ENCODE measurements around the gene C1QTNF6. TPM values are rescaled to one million over a fixed set of nuclear protein-coding genes. Genes with fewer than 3 reads are reported as not detected.

Gene C1QTNF6
- total and polyA plus RNA-seq, 2 donors: 6.9 to 11.6 TPM

DNA sequence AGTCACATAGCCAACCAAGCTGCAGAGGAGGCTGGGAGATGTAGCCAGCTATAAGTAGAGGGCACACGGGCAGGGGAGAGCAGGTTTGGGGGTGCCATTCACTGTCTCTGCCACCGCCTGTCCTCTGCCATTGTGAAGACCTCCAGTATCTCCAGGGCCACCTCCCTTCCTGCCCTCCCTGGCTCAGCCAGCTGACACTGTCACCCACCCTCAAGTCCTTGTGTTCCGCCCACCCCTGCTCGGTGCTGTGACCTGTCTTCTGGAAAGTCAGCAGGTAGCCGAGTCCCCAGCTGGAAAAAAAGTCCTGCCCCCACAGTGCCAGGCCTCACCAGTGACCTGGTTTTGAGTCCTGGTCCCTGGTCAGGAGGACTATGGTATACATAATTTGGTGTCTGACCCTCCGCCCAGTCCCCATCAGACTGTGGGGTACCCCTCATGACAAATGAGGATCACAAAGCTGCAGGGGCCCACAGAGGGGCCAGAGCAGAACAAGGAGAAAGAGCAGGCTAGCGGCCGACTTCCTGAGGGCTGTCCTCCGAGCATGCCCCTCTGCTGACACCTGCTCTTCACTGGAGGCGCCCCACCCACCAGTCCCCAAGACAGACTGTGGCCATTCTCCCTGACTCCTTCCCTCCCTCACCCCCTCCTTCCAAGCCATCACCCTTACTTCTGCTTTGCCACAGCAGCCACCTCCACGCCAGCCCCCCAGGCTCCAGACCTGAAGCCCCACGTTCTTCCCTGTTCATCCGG lies 31.2 kb downstream of the C1QTNF6 start:
- no peak overlapping the region for H3K4me3 ChIP-seq (ENCODE audit: low read depth, low read length)
- WGBS: 74% methylated on average over 13 of the region's 13 CpGs
- no peak overlapping the region for H3K27ac ChIP-seq (ENCODE audit: low read depth)
- no peak for DNase-seq (ENCODE audit: extremely low spot score)
- H3K36me3 ChIP-seq (ENCODE audit: insufficient read depth): no peaks in the 10 kb centered on the region
- H3K4me1 ChIP-seq (ENCODE audit: insufficient read depth): no peaks in the 10 kb centered on the region

DNA sequence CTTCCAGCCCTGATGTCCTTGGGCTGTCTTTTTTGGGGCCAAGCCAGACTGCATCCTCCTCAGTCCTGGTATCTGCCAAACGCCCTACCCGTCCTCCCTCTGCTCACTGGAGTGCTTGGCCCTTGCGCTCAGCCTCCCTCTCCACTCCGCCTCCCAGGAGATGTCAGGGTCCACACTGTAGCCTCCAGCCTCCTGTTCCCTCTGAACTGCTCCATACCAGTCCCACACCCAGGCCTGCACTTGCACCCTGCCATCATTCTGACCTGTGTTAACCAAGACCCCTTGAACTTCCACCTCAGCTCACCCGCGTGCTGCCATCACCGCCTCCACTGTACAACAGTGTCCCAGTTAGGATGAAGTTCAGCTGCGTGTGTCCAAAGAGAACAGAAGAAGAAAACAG lies 32.1 kb downstream of the C1QTNF6 start:
- Histone ChIP-seq H3K36me3 (ENCODE audit: insufficient read depth) (no peaks in the 10 kb centered on the region), H3K4me1 (ENCODE audit: insufficient read depth) (no peaks in the 10 kb centered on the region), H3K27ac (ENCODE audit: low read depth) (no peak overlapping the region), H3K4me3 (ENCODE audit: low read depth, low read length) (no peak overlapping the region)
- DNase-seq (ENCODE audit: extremely low spot score): no peak
- 94% methylated on average over 8 of the region's 8 CpGs for WGBS

DNA sequence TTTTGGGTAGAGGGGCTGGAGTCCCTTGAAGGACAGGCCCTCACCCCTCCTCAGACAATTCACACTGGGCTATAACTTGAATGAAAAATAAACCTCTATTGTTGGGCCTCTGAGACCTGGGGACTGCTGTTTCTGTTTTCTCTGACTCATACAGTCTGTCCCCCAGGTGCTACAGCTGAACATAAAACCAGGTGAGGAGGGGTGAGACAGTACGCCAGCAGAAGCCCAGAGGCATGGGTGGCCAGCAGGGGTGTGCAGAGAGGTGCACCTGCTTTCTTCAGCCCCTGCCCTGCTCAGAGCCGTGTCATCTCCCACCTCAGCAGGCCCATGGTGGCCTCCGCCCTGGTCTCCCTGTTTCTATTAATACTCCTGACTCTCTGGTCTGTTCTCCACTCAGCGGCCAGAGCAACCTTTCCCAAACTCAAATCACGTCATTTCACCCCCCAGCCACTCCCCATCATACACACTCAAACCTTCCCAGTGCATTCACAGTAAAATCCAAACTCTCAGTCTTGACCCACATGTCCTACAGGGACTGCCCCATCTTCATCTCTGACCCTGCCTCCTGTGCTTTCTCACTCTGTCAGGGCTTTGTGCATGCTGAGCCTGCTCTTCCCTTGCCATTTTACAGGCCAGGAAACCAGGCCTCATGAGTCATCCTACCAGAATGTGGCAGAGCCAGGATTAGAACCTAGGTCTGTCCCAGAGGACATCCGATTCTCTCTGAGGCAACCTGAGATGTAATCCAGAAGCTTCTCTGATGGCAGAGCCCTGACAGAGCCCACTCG lies 32.9 kb downstream of the C1QTNF6 start:
- Histone ChIP-seq H3K4me1 (ENCODE audit: insufficient read depth) (no peaks in the 10 kb centered on the region), H3K4me3 (ENCODE audit: low read depth, low read length) (no peak overlapping the region), H3K36me3 (ENCODE audit: insufficient read depth) (no peaks in the 10 kb centered on the region), H3K27ac (ENCODE audit: low read depth) (no peak overlapping the region)
- WGBS: 92% methylated on average over 7 of the region's 7 CpGs
- DNase-seq (ENCODE audit: extremely low spot score): no peak

DNA sequence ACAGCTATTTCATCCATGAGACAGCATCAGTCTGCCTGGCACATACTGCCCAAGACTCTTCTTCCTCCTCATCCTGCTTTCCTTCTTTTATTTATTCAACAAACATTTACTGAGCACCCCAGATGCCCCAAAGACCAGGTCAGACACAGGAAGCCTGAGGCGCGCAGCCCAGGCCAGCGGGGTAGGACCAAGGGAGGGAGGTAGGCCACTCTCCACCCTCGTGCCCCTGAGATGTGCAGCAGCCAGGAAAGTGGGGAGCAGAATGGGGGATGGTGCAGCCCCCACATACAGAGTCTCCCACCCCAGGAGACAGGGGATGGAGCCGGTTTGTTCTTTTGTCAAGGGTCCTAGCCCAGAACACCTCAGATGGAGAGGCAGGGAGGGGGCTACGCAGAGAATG lies 34.1 kb downstream of the C1QTNF6 start:
- H3K36me3 ChIP-seq (ENCODE audit: insufficient read depth): no peaks in the 10 kb centered on the region
- H3K4me3 ChIP-seq (ENCODE audit: low read depth, low read length): no peak overlapping the region
- WGBS: 91% methylated on average over 6 of the region's 6 CpGs
- no peak for DNase-seq (ENCODE audit: extremely low spot score)
- no peak overlapping the region for H3K27ac ChIP-seq (ENCODE audit: low read depth)
- no peaks in the 10 kb centered on the region for H3K4me1 ChIP-seq (ENCODE audit: insufficient read depth)

DNA sequence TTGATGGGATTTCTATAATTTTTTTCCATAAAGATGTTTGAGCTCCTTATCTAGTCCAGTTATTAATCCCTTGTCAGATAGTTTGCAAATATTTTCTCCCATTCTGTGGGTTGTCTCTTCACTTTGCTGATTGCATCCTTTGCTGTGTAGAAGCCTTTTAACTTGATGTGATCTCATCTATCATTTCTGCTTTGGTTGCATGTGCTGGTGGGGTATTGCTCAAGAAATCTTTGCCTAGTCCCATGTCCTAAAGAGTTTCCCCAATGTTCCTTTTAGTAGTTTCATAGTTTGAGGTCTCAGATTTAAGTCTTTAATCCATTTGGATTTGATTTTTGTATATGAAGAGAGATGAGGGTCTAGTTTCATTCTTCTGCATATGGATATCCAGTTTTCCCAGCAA lies 36.6 kb downstream of the C1QTNF6 start:
- DNase-seq (ENCODE audit: extremely low spot score): no peak
- Histone ChIP-seq H3K27ac (ENCODE audit: low read depth) (no peak overlapping the region), H3K36me3 (ENCODE audit: insufficient read depth) (no peaks in the 10 kb centered on the region), H3K4me1 (ENCODE audit: insufficient read depth) (no peaks in the 10 kb centered on the region), H3K4me3 (ENCODE audit: low read depth, low read length) (no peak overlapping the region)

DNA sequence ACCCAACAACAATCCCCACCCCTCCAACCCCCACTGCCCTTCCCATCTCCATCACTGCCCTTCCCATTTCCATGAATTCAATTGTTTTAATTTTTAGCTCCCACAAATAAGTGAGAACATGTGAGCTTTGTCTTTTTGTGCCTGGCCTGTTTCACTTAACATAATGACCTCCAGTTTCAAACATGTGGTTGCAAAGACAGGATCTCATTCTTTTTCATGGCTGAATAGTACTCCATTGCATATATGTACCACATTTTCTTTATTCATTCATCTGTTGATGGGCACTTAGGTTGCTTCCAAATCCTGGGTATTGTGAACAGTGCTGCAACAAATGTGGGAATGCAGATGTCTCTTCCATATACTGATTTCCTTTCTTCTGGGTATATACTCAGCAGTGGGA lies 37.3 kb downstream of the C1QTNF6 start:
- no peaks in the 10 kb centered on the region for H3K4me1 ChIP-seq (ENCODE audit: insufficient read depth)
- no peak overlapping the region for H3K4me3 ChIP-seq (ENCODE audit: low read depth, low read length)
- DNase-seq (ENCODE audit: extremely low spot score): no peak
- no peaks in the 10 kb centered on the region for H3K36me3 ChIP-seq (ENCODE audit: insufficient read depth)
- H3K27ac ChIP-seq (ENCODE audit: low read depth): no peak overlapping the region

DNA sequence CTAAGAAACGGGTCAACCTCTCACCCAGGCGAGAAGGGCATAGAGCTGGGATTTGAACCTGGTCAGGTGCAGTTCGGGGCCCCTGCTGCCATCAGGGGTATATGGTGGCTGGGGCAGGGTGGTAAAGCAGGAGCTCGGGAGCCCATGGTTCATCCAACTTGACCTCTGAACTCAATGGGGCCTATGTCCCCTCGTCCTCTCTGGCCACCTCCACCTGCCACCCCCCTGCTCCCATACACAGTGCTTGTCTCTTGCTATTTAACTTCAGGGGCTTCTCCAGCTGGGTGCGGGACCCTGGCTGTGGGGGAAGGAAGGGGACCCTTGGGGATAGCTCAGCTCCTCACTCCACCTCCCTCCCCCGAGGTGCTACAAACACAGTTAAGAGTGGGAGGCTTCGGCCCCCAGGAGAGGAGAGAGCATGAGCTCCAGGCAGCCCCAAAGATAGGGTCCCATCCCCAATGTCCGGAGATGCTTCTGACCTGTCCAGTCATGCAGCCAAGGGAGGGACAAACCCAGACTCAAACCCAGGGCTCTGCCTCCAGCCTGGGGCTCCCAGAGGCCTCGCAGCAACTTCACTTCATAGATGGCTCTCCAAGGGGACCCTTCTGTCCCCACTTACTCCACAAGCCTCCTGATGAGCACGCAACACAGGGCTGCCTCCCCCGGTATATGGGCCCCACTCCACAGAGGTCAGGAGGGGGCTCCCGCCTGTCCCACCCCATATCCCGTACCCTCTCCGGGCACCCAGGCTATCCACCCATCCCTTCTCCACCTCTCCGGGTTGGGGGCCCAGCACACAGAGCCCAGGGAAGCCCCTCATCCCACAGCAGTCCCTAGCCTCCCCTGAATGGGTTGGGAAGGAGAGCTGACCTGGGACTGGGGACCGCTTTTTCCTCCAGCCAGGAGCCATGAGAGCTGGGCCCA lies 39.0 kb downstream of the C1QTNF6 start:
- no peaks in the 10 kb centered on the region for H3K36me3 ChIP-seq (ENCODE audit: insufficient read depth)
- no peak overlapping the region for H3K27ac ChIP-seq (ENCODE audit: low read depth)
- WGBS: 82% methylated on average over 17 of the region's 17 CpGs
- no peaks in the 10 kb centered on the region for H3K4me1 ChIP-seq (ENCODE audit: insufficient read depth)
- H3K4me3 ChIP-seq (ENCODE audit: low read depth, low read length): peak overlapping the region; percentile 17
- no peak for DNase-seq (ENCODE audit: extremely low spot score)

DNA sequence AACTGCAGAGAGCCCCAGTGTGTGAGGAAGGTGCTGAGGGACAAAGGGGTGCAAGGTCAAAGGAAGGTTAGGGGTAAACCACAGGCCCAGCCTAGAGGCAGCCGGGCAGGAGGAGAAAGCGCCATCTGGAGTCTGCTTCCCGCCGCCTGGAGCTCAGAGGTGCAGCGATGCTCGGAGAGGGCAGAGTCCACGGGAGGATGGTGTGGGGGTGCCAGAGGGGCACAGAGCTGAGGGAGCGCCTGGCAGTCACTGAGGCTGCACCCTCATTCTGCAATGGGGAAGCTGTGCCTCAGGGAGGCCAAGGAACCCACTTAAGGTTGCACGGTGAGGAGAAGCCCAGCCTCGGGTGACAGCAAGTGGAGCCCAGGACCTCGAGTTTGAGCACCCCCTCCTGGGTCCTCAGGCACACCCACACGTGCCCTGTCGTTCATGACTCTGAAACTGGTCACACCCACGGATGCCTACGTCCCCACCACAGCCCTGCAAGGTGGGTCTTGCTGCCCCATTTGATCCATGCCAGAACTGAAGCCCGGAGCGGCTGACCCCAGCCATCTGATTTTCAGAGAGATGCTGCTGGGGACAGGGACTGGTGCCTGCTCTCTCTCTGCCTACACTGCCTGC lies 39.9 kb downstream of the C1QTNF6 start:
- no peaks in the 10 kb centered on the region for H3K4me1 ChIP-seq (ENCODE audit: insufficient read depth)
- WGBS: 67% methylated on average over 17 of the region's 17 CpGs
- no peak overlapping the region for H3K4me3 ChIP-seq (ENCODE audit: low read depth, low read length)
- no peak for DNase-seq (ENCODE audit: extremely low spot score)
- H3K27ac ChIP-seq (ENCODE audit: low read depth): no peak overlapping the region
- no peaks in the 10 kb centered on the region for H3K36me3 ChIP-seq (ENCODE audit: insufficient read depth)

DNA sequence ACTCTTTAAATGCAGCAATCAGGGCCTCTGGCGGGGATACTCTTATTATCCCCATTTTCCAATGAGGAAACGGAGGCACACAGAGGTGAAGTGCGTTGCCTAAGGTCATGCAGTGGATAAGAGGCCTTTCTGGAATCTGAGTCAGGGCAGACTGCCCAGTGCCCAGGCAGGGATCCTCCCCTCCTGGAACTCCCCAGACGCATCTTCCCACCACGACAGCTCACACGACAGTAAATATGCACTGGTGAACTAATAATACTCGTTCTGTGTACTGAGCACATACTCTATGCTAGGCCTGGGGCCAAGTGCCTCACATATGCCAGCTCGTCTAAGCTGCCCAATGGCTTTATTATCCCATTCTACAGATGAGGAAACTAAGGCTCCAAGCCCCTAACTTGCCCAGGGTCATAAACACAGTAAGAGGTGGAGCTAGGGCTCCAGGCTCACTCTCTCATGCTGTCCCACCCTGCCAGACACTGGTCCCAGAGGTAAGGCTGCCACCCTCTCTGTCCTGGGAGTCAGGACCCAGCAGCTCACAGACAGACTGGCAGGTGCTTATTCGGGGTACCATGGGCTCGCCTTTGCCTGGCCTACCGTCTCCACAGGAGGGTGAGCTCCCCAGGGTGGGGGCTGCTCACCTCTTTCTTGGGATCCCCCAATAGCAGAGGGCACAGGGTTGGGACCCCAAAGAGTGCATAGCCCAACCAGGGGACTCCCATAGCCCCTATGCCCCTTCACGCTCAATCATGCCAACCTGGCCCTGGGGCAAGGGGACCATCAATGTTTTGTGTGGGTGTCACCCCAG lies 40.7 kb downstream of the C1QTNF6 start:
- no peak for DNase-seq (ENCODE audit: extremely low spot score)
- WGBS: 79% methylated on average over 12 of the region's 12 CpGs
- Histone ChIP-seq H3K4me1 (ENCODE audit: insufficient read depth) (no peaks in the 10 kb centered on the region), H3K36me3 (ENCODE audit: insufficient read depth) (no peaks in the 10 kb centered on the region), H3K4me3 (ENCODE audit: low read depth, low read length) (no peak overlapping the region), H3K27ac (ENCODE audit: low read depth) (no peak overlapping the region)

DNA sequence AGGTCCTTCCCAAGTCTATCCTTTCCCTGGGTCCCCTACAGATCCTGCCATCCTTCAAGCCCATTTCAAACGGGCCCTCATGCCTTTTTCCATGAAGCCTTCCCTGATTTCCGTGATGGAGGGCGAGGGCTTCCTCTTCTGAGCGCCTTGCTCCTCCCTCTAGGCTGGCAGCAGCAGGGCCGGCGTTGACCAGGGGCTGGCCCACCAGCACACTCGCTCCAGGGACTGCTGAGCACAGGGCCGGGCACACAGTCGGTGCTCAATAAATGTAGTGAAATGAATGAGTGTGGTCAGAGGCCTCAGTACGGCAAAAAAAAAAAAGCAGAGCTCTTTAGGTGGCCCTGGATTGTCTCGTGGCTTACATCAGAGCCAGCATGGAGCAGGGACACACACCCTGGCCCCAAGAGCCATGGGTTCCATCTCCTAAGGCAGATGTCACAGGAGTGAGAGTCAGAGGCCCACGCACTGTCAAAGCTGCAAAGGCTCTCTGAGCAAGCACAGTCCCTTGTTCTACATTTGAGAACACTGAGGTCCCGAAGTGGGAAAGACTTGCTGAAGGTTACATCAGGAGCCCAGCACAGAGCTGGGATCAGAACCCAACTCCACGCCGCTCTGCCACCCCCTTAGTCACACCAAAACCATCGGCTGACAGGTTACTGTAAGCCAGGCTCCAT lies 41.4 kb downstream of the C1QTNF6 start:
- no peaks in the 10 kb centered on the region for H3K4me1 ChIP-seq (ENCODE audit: insufficient read depth)
- DNase-seq (ENCODE audit: extremely low spot score): no peak
- 86% methylated on average over 16 of the region's 16 CpGs for WGBS
- no peaks in the 10 kb centered on the region for H3K36me3 ChIP-seq (ENCODE audit: insufficient read depth)
- H3K27ac ChIP-seq (ENCODE audit: low read depth): no peak overlapping the region
- no peak overlapping the region for H3K4me3 ChIP-seq (ENCODE audit: low read depth, low read length)

DNA sequence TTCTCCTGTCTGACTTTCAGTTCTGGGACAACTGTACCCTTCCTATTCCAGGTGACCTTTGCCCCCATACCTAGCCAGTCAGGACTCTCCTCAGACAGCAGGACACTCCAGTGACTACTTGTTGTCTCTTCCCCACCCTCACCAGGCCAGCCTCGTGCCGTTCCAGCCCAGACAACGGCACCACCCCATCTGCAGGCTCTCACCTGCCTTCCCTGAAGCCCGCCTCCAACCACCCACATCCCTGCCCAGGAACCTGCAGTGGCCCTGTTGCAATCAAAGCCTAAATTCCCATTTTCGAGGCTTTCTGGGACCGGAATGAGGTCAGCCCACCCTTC lies 42.0 kb downstream of the C1QTNF6 start:
- DNase-seq (ENCODE audit: extremely low spot score): no peak
- Histone ChIP-seq H3K4me1 (ENCODE audit: insufficient read depth) (no peaks in the 10 kb centered on the region), H3K27ac (ENCODE audit: low read depth) (no peak overlapping the region), H3K36me3 (ENCODE audit: insufficient read depth) (no peaks in the 10 kb centered on the region), H3K4me3 (ENCODE audit: low read depth, low read length) (no peak overlapping the region)
- WGBS: 59% methylated on average over 6 of the region's 6 CpGs

DNA sequence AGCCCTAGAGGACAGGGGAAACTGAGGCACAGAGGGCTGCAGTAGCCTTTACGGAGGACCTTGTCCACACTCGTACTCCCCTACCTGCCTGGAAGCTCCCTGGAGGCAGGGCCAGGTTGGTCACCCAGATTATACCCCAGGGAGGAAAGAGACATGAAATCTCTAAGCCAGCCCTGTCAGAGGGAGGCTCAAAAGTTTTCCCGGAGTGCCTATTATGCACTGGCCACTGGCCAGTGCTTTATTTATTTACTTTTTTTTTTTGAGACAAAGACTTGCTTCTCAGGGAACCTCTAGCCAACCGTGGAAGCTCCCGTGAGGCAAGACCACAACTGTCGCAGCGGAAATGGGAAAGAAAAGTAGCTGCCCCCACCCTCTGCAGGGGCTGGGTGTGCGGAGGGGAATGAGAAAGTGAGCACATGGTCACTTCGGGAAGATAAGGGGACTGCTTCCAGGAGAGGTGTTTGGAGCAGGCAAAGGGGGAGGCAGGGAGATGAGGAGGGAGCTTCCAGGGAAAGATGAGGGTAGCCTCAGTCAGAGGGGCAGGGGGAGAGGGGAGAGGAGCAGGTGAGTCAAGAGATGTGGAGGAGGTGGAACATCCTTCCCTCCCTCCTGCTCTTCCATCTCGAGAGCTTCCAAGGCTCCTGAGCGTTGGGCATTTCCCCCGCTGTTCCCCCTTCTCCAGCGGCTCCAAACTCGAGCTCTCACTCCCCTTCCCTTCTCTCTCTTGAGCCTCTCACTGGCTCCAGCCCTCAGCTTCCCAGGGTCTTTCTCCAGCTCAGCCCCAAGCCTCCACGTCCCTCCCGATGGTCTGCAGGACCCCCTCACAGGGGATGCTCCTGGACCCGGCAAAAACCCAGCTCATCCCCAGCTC lies 42.6 kb downstream of the C1QTNF6 start:
- Histone ChIP-seq H3K4me1 (ENCODE audit: insufficient read depth) (no peaks in the 10 kb centered on the region), H3K4me3 (ENCODE audit: low read depth, low read length) (no peak overlapping the region), H3K36me3 (ENCODE audit: insufficient read depth) (no peaks in the 10 kb centered on the region), H3K27ac (ENCODE audit: low read depth) (no peak overlapping the region)
- 31% methylated on average over 17 of the region's 17 CpGs for WGBS
- DNase-seq (ENCODE audit: extremely low spot score): no peak

All from urinary bladder (tissue), 4 donors.